Stimulated activated memory B cell treated with anti-CD40 and anti-IgM and Interleukin-4, amounts not matched to agents 10 μg/mL and 1 μg/mL and 100 μg/mL, for 72 hours (primary cell): Measurements from ENCODE around the gene REM2.
A peak's percentile ranks its signal among the peaks of the same experiment; 100 is the strongest.
"Not testable (repeated sequence)": the region's sequence is repeated elsewhere in the genome, so short reads cannot be mapped to it uniquely, and the experiment has no call there.

Experiments
- ATAC-seq: fragments of 150-1000 bp; cut with Tn5 transposase; 2 replicates; pipeline ENCODE4 v1.10.0; 2021
- H3K27ac Mint-ChIP-seq: one replicate; pipeline ENCODE4 v1.8.0; 2022; ENCODE audit warnings: mild to moderate bottlenecking, mixed read lengths
- H3K27me3 Mint-ChIP-seq: one replicate; pipeline ENCODE4 v1.8.0; 2022; ENCODE audit warnings: mixed read lengths
- H3K36me3 Mint-ChIP-seq: one replicate; pipeline ENCODE4 v1.8.0; 2022; ENCODE audit warnings: mixed read lengths
- H3K4me1 Mint-ChIP-seq: one replicate; pipeline ENCODE4 v1.8.0; 2022; ENCODE audit warnings: mixed read lengths
- H3K4me3 Mint-ChIP-seq: one replicate; pipeline ENCODE4 v1.8.0; 2022; ENCODE audit warnings: mild to moderate bottlenecking, moderate library complexity, mixed read lengths
- H3K9me3 Mint-ChIP-seq: one replicate; pipeline ENCODE4 v1.8.0; 2022; ENCODE audit warnings: mixed read lengths

Gene REM2

DNA sequence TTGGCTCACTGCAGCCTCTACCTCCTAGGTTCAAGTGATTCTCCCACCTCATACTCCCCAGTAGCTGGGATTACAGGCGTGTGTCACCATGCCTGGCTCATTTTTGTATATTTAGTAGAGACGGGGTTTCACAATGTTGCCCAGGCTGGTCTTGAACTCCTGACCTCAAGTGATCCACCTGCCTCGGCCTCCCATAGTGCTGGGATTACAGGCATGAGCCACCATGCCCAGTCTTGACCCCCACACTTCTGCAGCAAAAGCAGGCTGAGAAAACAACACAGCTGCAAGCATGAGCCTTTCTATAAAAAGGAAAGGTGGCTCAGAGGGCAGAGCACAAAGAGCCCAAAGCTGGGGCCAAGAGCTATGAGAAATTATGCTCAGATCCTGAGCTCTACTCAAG is 22.6 kb upstream of the REM2 start:
- not testable (repeated sequence) for ATAC-seq, H3K4me3 Mint-ChIP-seq, H3K36me3 Mint-ChIP-seq, H3K27me3 Mint-ChIP-seq, H3K4me1 Mint-ChIP-seq, H3K27ac Mint-ChIP-seq, H3K9me3 Mint-ChIP-seq

- no peaks in the 10 kb centered on the region for H3K36me3 Mint-ChIP-seq
- no peaks in the 10 kb centered on the region for H3K9me3 Mint-ChIP-seq
- no peak overlapping the region for H3K27ac Mint-ChIP-seq
- H3K27me3 Mint-ChIP-seq, result no peaks in the 10 kb centered on the region
- no peak overlapping the region for H3K4me3 Mint-ChIP-seq
- H3K4me1 Mint-ChIP-seq, result peaks cover 4% of the 10 kb centered on the region
- no peak for ATAC-seq
Measured at GRCh38 chr14:22861651-22862050, 21.4 kb upstream of the REM2 start.

DNA sequence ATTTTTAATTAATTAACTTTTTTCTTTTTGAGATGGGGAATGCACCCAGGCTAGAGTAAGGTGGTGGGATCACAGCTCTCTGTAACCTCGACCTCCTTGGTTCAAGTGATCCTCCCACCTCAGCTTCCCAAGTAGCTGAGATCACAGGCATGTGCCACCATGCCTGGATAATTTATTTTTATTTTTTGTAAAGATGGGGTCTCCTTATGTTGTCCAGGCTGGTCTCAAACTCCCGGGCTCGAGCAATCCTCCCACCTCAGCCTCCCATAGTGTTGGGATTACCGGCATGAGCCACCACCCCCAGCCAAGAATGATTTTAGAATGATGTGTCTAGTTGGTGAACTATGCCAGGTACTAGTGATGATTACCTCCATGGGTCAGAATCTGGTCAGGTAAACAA is 18.0 kb upstream of the REM2 start:
- H3K9me3 Mint-ChIP-seq, result no peaks in the 10 kb centered on the region

DNA sequence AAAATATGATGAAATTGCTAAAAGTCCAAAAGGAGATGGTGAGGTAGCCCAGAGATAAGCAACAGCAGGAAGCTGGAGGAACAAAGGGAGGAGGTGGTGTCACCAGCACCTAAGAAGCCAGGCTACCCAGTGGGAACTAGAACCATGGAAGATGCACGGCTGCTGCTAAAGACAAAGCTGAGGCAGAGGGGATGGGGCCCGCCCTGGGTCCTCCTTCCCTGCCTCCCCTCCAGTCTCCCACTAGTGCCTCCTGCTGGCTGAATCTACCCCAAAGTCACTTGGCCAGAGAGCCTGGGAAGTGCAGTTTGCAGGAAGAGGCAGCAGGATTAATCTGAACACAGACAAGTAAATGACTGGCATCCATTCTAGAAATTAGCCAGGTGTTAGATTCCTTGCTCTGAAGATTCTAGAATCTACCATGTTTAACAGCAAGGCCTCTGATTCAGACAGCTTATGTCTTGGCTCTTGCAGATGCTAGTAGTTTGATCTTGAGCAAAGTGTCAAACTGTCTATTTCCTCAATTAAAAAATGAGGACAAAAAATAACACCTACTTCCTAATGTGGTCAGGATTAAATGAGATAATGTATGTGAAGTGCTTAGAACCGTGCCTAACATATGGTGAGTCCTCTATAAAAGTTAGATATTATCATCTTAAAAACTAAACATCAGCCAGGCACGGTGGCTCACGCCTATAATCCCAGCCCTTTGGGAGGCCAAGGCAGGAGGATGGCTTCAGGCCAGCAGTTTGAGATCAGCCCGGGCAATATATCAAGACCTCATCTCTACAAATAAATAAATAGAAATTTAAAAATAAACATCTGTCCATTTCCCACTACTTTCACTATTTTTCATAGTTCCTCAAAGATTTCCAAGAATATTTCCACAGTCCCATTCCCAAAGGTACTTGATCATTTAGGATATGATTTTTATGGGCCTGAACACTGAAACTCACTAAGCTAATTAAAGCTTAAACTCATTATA is 17.3 kb upstream of the REM2 start:
- no peak for ATAC-seq

More for the DNA sequence above, 18.0 kb upstream of the REM2 start:
- Mint-ChIP-seq H3K4me3 (no peak overlapping the region), H3K27ac (no peak overlapping the region), H3K27me3 (no peaks in the 10 kb centered on the region), H3K4me1 (peaks cover 7% of the 10 kb centered on the region), H3K36me3 (no peaks in the 10 kb centered on the region)
- ATAC-seq, result no peak

GRCh38 chr14:22866874-22867273 is 16.1 kb upstream of the REM2 start:
- Mint-ChIP-seq H3K27ac (peak overlapping the region; percentile 51), H3K36me3 (no peaks in the 10 kb centered on the region), H3K4me1 (peaks cover 17% of the 10 kb centered on the region), H3K27me3 (no peaks in the 10 kb centered on the region), H3K9me3 (no peaks in the 10 kb centered on the region), H3K4me3 (no peak overlapping the region)
- no peak for ATAC-seq

More for the DNA sequence above, 17.3 kb upstream of the REM2 start:
- Mint-ChIP-seq H3K27me3 (no peaks in the 10 kb centered on the region), H3K36me3 (no peaks in the 10 kb centered on the region), H3K27ac (peak overlapping the region; percentile 51), H3K4me1 (peaks cover 10% of the 10 kb centered on the region), H3K4me3 (no peak overlapping the region), H3K9me3 (no peaks in the 10 kb centered on the region)

DNA sequence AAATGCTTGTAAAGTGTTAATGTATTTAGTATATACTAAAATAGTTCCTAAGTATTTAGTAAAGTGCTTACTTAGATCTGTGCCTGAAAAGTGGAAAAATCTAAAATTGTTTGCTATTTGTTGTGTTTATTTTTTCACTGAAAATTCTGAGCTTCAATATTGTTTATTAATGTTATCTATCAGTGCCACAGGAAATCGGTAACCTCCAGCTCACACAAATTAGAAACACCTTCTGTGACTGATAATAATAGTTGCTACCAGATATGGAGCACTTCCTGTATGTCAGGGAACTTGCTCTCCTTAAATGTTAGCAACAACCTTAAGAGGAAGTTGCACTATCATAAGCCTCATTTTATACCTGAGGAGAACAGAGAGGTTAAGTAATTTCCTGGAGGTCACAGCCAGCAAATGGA is 12.2 kb upstream of the REM2 start:
- Mint-ChIP-seq H3K27me3 (no peaks in the 10 kb centered on the region), H3K4me3 (peak overlapping the region; percentile 79), H3K36me3 (peaks cover 20% of the 10 kb centered on the region), H3K4me1 (peaks cover 47% of the 10 kb centered on the region), H3K9me3 (no peaks in the 10 kb centered on the region), H3K27ac (peak overlapping the region; percentile 95)
- ATAC-seq, result peak; percentile 75

GRCh38 chr14:22871224-22872032 is 11.6 kb upstream of the REM2 start, which contains the start of gene LRP10:
Gene LRP10, plus strand, starts transcription at chr14:22871740. Its CDS starts 564 bp downstream, at chr14:22872304.
- ATAC-seq, result peak; percentile 94
- peak within 1 kb of the TSS; percentile 95 for H3K27ac Mint-ChIP-seq
- H3K9me3 Mint-ChIP-seq, result no peaks in the 10 kb centered on the region
- H3K4me1 Mint-ChIP-seq, result peaks cover 50% of the 10 kb centered on the region
- H3K27me3 Mint-ChIP-seq, result no peaks in the 10 kb centered on the region
- H3K36me3 Mint-ChIP-seq, result peaks cover 25% of the 10 kb centered on the region
- peak within 1 kb of the TSS; percentile 79 for H3K4me3 Mint-ChIP-seq

DNA sequence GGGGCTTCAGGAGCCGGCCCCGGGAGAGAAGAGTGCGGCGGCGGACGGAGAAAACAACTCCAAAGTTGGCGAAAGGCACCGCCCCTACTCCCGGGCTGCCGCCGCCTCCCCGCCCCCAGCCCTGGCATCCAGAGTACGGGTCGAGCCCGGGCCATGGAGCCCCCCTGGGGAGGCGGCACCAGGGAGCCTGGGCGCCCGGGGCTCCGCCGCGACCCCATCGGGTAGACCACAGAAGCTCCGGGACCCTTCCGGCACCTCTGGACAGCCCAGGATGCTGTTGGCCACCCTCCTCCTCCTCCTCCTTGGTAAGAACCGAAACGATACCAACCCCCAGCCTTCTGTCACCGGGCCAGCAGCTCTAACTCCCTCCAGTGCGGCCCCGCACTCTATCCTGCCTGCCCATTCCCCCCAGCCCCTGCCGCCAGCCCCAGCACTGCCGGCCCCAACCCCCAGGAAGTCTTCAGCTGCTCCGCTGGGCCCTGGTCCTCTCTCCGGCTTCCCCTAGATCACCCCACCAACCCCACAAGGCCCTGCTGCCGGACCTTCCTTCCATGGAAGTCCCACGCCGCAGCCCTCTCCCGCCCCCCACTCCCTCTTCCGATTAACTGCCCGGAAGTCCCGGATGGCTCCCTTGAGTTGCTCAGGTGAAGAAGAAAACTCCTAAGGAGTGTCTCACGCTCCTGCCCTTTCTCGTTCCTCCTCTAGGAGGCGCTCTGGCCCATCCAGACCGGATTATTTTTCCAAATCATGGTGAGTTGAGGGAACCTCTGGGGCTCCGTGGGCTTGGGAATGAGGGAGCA is 10.8 kb upstream of the REM2 start:
- H3K27me3 Mint-ChIP-seq, result no peaks in the 10 kb centered on the region
- no peaks in the 10 kb centered on the region for H3K9me3 Mint-ChIP-seq
- H3K4me3 Mint-ChIP-seq, result peak overlapping the region; percentile 79
- ATAC-seq, result peak; percentile 61
- peaks cover 30% of the 10 kb centered on the region for H3K36me3 Mint-ChIP-seq
- H3K27ac Mint-ChIP-seq, result peak overlapping the region; percentile 95
- H3K4me1 Mint-ChIP-seq, result peaks cover 44% of the 10 kb centered on the region

DNA sequence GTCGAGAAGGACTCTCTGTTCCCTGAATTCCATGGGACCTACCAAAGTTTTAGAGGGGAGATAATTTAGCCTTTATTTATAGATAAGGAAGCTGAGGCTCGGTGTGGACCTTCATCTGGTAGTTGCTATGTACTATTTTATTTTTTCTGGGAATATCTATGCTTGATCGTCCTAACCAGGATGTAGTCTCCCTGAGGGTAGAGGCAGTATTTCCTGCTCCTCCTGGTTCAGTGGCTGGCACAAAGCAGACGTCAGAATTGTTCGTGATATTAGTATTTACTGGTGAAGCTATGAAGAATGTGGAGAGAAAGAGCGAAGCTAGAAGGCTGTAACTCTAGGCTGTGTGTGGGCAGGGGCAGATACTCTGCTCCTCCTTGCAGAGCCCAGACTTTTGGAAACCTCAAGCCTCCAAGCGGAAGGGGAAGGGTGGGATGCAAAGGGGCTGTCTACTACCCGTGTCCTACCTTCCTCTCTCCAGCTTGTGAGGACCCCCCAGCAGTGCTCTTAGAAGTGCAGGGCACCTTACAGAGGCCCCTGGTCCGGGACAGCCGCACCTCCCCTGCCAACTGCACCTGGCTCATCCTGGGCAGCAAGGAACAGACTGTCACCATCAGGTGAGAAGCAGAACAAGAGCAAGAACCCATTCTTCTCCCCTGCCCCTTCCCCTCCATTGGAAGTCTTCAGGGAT is 10.0 kb upstream of the REM2 start:
- no peak for ATAC-seq

GRCh38 chr14:22875003-22875747 is 7.8 kb upstream of the REM2 start:
- H3K4me1 Mint-ChIP-seq, result peaks cover 44% of the 10 kb centered on the region
- ATAC-seq, result no peak
- H3K36me3 Mint-ChIP-seq, result peaks cover 55% of the 10 kb centered on the region
- H3K27ac Mint-ChIP-seq, result no peak overlapping the region
- no peaks in the 10 kb centered on the region for H3K27me3 Mint-ChIP-seq
- H3K9me3 Mint-ChIP-seq, result no peaks in the 10 kb centered on the region
- H3K4me3 Mint-ChIP-seq, result no peak overlapping the region

More for the DNA sequence above, 10.0 kb upstream of the REM2 start:
- Mint-ChIP-seq H3K27me3 (no peaks in the 10 kb centered on the region), H3K4me3 (peak overlapping the region; percentile 79), H3K27ac (peak overlapping the region; percentile 95), H3K4me1 (peaks cover 44% of the 10 kb centered on the region), H3K36me3 (peaks cover 38% of the 10 kb centered on the region), H3K9me3 (no peaks in the 10 kb centered on the region)

DNA sequence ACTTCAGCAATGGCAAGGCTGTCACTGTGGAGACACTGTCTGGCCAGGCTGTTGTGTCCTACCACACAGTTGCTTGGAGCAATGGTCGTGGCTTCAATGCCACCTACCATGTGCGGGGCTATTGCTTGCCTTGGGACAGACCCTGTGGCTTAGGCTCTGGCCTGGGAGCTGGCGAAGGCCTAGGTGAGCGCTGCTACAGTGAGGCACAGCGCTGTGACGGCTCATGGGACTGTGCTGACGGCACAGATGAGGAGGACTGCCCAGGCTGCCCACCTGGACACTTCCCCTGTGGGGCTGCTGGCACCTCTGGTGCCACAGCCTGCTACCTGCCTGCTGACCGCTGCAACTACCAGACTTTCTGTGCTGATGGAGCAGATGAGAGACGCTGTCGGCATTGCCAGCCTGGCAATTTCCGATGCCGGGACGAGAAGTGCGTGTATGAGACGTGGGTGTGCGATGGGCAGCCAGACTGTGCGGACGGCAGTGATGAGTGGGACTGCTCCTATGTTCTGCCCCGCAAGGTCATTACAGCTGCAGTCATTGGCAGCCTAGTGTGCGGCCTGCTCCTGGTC is 7.2 kb upstream of the REM2 start:
- peaks cover 55% of the 10 kb centered on the region for H3K36me3 Mint-ChIP-seq
- no peak overlapping the region for H3K27ac Mint-ChIP-seq
- no peaks in the 10 kb centered on the region for H3K9me3 Mint-ChIP-seq
- H3K4me3 Mint-ChIP-seq, result no peak overlapping the region
- H3K4me1 Mint-ChIP-seq, result peaks cover 40% of the 10 kb centered on the region
- H3K27me3 Mint-ChIP-seq, result no peaks in the 10 kb centered on the region
- ATAC-seq, result no peak

GRCh38 chr14:22877000-22877501 is 6.0 kb upstream of the REM2 start:
- Mint-ChIP-seq H3K4me3 (no peak overlapping the region), H3K27me3 (no peaks in the 10 kb centered on the region), H3K27ac (no peak overlapping the region), H3K4me1 (peaks cover 41% of the 10 kb centered on the region), H3K36me3 (peaks cover 55% of the 10 kb centered on the region), H3K9me3 (no peaks in the 10 kb centered on the region)
- ATAC-seq, result no peak
